Liver (tissue), 3 donors: Measurements from ENCODE around the gene ZNF266.

Experiments
- CTCF ChIP-seq: fragments of 150-350 bp; IDR thresholded peaks from 2 replicates; pipeline ENCODE4 v1.5.1; 2017; ENCODE audit warnings: improper control_type of control experiment, low read depth, low read length; ENCODE audit not compliant: missing input control
- EGR1 ChIP-seq, 2 donors: IDR thresholded peaks; 2 replicates each; pipeline ENCODE4 v1.6.1; 2016 to 2018; ENCODE audit warnings: antibody characterized with exemption in 2 of 2, low read depth in 2 of 2
- MAX ChIP-seq: IDR thresholded peaks from 2 replicates; pipeline ENCODE4 v1.6.1; 2016; ENCODE audit warnings: antibody characterized with exemption
- RAD21 ChIP-seq, 2 donors: IDR thresholded peaks; 2 replicates each; pipeline ENCODE4 v1.6.1; 2016; ENCODE audit warnings: antibody characterized with exemption in 2 of 2, mild to moderate bottlenecking in 2 of 2
- YY1 ChIP-seq: IDR thresholded peaks from 2 replicates; pipeline ENCODE4 v1.6.1; 2016; ENCODE audit warnings: antibody characterized with exemption, mild to moderate bottlenecking
- ZBTB33 ChIP-seq: IDR thresholded peaks from 2 replicates; pipeline ENCODE4 v1.6.1; 2016; ENCODE audit warnings: antibody characterized with exemption
- donor health status: healthy.
- donor health status: healthy.

GRCh38 chr19:9413240-9413954, 22.0 kb downstream of the ZNF266 start:
- TF ChIP-seq EGR1 (IDR thresholded peaks at IDR 0.05; ENCODE audit: low read depth in 2 of 2) (no peak), CTCF (no peak), RAD21 (IDR thresholded peaks at IDR 0.05) (no peak), ZBTB33 (no peak), MAX (no peak), YY1 (no peak)
